ENCODE data around the gene CRB3. TPM values are rescaled to one million over a fixed set of nuclear protein-coding genes. Genes with fewer than 3 reads are reported as not detected.

The CRB3 gene
- total RNA-seq = not detected
- 10 to 100 TPM in 1 of 2 donors, under 1 TPM in 1; 0.38 to 13.9 TPM for polyA plus RNA-seq
- long read RNA-seq, donor 1 = 0 reads
- long read RNA-seq, donor 2 = 0 reads

- Histone ChIP-seq H3K4me1 (ENCODE audit: control insufficient read depth in 1 of 2, insufficient read depth in 2 of 2, low read length in 2 of 2) (no peaks in the 10 kb centered on the region), H3K36me3 (ENCODE audit: control insufficient read depth in 1 of 2, insufficient read depth in 2 of 2, low read length in 1 of 2) (no peaks in the 10 kb centered on the region), H3K9me3 (ENCODE audit: control insufficient read depth, low read length) (no peaks in the 10 kb centered on the region), H3K27me3 (ENCODE audit: control insufficient read depth in 1 of 2, insufficient read depth in 2 of 2, low read length in 1 of 2) (no peaks in the 10 kb centered on the region), H3K27ac (ENCODE audit: low read depth in 1 of 2, low read length in 2 of 2) (no peak within 1 kb of the TSS), H3K4me3 (ENCODE audit: low read length in 2 of 2) (no peak within 1 kb of the TSS)
- ATAC-seq (ENCODE audit: low FRiP score) = no peak
- 2 to 3% methylated on average over 55 to 65 of the region's 65 CpGs for WGBS, 2 donors
- no peak for DNase-seq
- intact Hi-C loops (cut with DNase I) = loop anchor here in 1 of 2 donors (5.0 kb wide), 1 partner anchor 273 kb away; the partner anchor contains the start of genes GPR108 and TRIP10
Measured at GRCh38 chr19:6464070-6464873, at the start of gene CRB3. CRB3 (plus strand) TSS chr19:6464271; CDS start chr19:6464702, 431 bp downstream.

GRCh38 chr19:6414793-6415590 lies 49.1 kb upstream of the CRB3 start:
- DNase-seq (no peak), ATAC-seq (ENCODE audit: low FRiP score) (no peak)
- no peak overlapping the region for H3K4me3 ChIP-seq (ENCODE audit: low read length in 2 of 2)
- intact Hi-C loops (cut with DNase I) = no loop called here
- 90 to 92% methylated on average over 45 to 47 of the region's 47 CpGs for WGBS, 2 donors
- H3K4me1 ChIP-seq (ENCODE audit: control insufficient read depth in 1 of 2, insufficient read depth in 2 of 2, low read length in 2 of 2) = no peaks in the 10 kb centered on the region
- H3K27ac ChIP-seq (ENCODE audit: low read depth in 1 of 2, low read length in 2 of 2) = no peak overlapping the region
- H3K9me3 ChIP-seq (ENCODE audit: control insufficient read depth, low read length) = no peaks in the 10 kb centered on the region
- H3K36me3 ChIP-seq (ENCODE audit: control insufficient read depth in 1 of 2, insufficient read depth in 2 of 2, low read length in 1 of 2) = peaks cover 0 to 21% of the 10 kb centered on the region in 2 donors
- no peaks in the 10 kb centered on the region for H3K27me3 ChIP-seq (ENCODE audit: control insufficient read depth in 1 of 2, insufficient read depth in 2 of 2, low read length in 1 of 2)

GRCh38 chr19:6415591-6416190 lies 48.4 kb upstream of the CRB3 start:
- H3K27ac ChIP-seq (ENCODE audit: low read depth in 1 of 2, low read length in 2 of 2) = no peak overlapping the region
- peaks cover 0 to 21% of the 10 kb centered on the region in 2 donors for H3K36me3 ChIP-seq (ENCODE audit: control insufficient read depth in 1 of 2, insufficient read depth in 2 of 2, low read length in 1 of 2)
- ATAC-seq (ENCODE audit: low FRiP score) = no peak
- H3K9me3 ChIP-seq (ENCODE audit: control insufficient read depth, low read length) = no peaks in the 10 kb centered on the region
- intact Hi-C loops (cut with DNase I) = no loop called here
- no peak overlapping the region for H3K4me3 ChIP-seq (ENCODE audit: low read length in 2 of 2)
- no peaks in the 10 kb centered on the region for H3K27me3 ChIP-seq (ENCODE audit: control insufficient read depth in 1 of 2, insufficient read depth in 2 of 2, low read length in 1 of 2)
- DNase-seq = no peak
- WGBS, 2 donors = 88 to 93% methylated on average over 28 to 32 of the region's 32 CpGs
- H3K4me1 ChIP-seq (ENCODE audit: control insufficient read depth in 1 of 2, insufficient read depth in 2 of 2, low read length in 2 of 2) = no peaks in the 10 kb centered on the region

GRCh38 chr19:6416658-6417405 lies 47.2 kb upstream of the CRB3 start:
- 90 to 92% methylated on average over 28 to 29 of the region's 29 CpGs for WGBS, 2 donors
- Histone ChIP-seq H3K27ac (ENCODE audit: low read depth in 1 of 2, low read length in 2 of 2) (no peak overlapping the region), H3K36me3 (ENCODE audit: control insufficient read depth in 1 of 2, insufficient read depth in 2 of 2, low read length in 1 of 2) (peaks cover 0 to 21% of the 10 kb centered on the region in 2 donors), H3K27me3 (ENCODE audit: control insufficient read depth in 1 of 2, insufficient read depth in 2 of 2, low read length in 1 of 2) (no peaks in the 10 kb centered on the region), H3K4me1 (ENCODE audit: control insufficient read depth in 1 of 2, insufficient read depth in 2 of 2, low read length in 2 of 2) (no peaks in the 10 kb centered on the region), H3K4me3 (ENCODE audit: low read length in 2 of 2) (no peak overlapping the region), H3K9me3 (ENCODE audit: control insufficient read depth, low read length) (no peaks in the 10 kb centered on the region)
- ATAC-seq (ENCODE audit: low FRiP score) (no peak), DNase-seq (no peak)
- intact Hi-C loops (cut with DNase I) = no loop called here

GRCh38 chr19:6417713-6418561 lies 46.1 kb upstream of the CRB3 start:
- H3K36me3 ChIP-seq (ENCODE audit: control insufficient read depth in 1 of 2, insufficient read depth in 2 of 2, low read length in 1 of 2) = peaks cover 0 to 21% of the 10 kb centered on the region in 2 donors

GRCh38 chr19:6418562-6418932 lies 45.5 kb upstream of the CRB3 start:
- Histone ChIP-seq H3K27me3 (ENCODE audit: control insufficient read depth in 1 of 2, insufficient read depth in 2 of 2, low read length in 1 of 2) (no peaks in the 10 kb centered on the region), H3K36me3 (ENCODE audit: control insufficient read depth in 1 of 2, insufficient read depth in 2 of 2, low read length in 1 of 2) (peaks cover 0 to 21% of the 10 kb centered on the region in 2 donors), H3K27ac (ENCODE audit: low read depth in 1 of 2, low read length in 2 of 2) (no peak overlapping the region), H3K9me3 (ENCODE audit: control insufficient read depth, low read length) (no peaks in the 10 kb centered on the region), H3K4me3 (ENCODE audit: low read length in 2 of 2) (no peak overlapping the region), H3K4me1 (ENCODE audit: control insufficient read depth in 1 of 2, insufficient read depth in 2 of 2, low read length in 2 of 2) (no peaks in the 10 kb centered on the region)
- intact Hi-C loops (cut with DNase I) = no loop called here
- no peak for ATAC-seq (ENCODE audit: low FRiP score)
- DNase-seq = no peak
- 90 to 91% methylated on average over 19 of the region's 19 CpGs for WGBS, 2 donors

More at GRCh38 chr19:6417713-6418561, 46.1 kb upstream of the CRB3 start:
- H3K4me1 ChIP-seq (ENCODE audit: control insufficient read depth in 1 of 2, insufficient read depth in 2 of 2, low read length in 2 of 2) = no peaks in the 10 kb centered on the region
- H3K4me3 ChIP-seq (ENCODE audit: low read length in 2 of 2) = no peak overlapping the region
- no peak for DNase-seq
- intact Hi-C loops (cut with DNase I) = no loop called here
- H3K27me3 ChIP-seq (ENCODE audit: control insufficient read depth in 1 of 2, insufficient read depth in 2 of 2, low read length in 1 of 2) = no peaks in the 10 kb centered on the region
- no peak for ATAC-seq (ENCODE audit: low FRiP score)
- H3K27ac ChIP-seq (ENCODE audit: low read depth in 1 of 2, low read length in 2 of 2) = no peak overlapping the region
- no peaks in the 10 kb centered on the region for H3K9me3 ChIP-seq (ENCODE audit: control insufficient read depth, low read length)
- WGBS, 2 donors = 70 to 75% methylated on average over 25 to 33 of the region's 33 CpGs

- intact Hi-C loops (cut with DNase I) = no loop called here
- no peaks in the 10 kb centered on the region for H3K4me1 ChIP-seq (ENCODE audit: control insufficient read depth in 1 of 2, insufficient read depth in 2 of 2, low read length in 2 of 2)
- no peaks in the 10 kb centered on the region for H3K9me3 ChIP-seq (ENCODE audit: control insufficient read depth, low read length)
- WGBS, 2 donors = 63 to 67% methylated on average over 19 to 20 of the region's 20 CpGs
- H3K4me3 ChIP-seq (ENCODE audit: low read length in 2 of 2) = no peak overlapping the region
- DNase-seq (no peak), ATAC-seq (ENCODE audit: low FRiP score) (no peak)
- H3K27ac ChIP-seq (ENCODE audit: low read depth in 1 of 2, low read length in 2 of 2) = no peak overlapping the region
- no peaks in the 10 kb centered on the region for H3K27me3 ChIP-seq (ENCODE audit: control insufficient read depth in 1 of 2, insufficient read depth in 2 of 2, low read length in 1 of 2)
- H3K36me3 ChIP-seq (ENCODE audit: control insufficient read depth in 1 of 2, insufficient read depth in 2 of 2, low read length in 1 of 2) = peaks cover 0 to 11% of the 10 kb centered on the region in 2 donors
Measured at GRCh38 chr19:6421075-6422014, 42.7 kb upstream of the CRB3 start.

Measured in aorta (tissue), 5 donors.